ENCODE data around the gene LGR5.
"Not testable (repeated sequence)": the region's sequence is repeated elsewhere in the genome, so short reads cannot be mapped to it uniquely, and the experiment has no call there.

Gene LGR5

GRCh38 chr12:71538807-71539206, 99.2 kb downstream of the LGR5 start:
- in situ Hi-C loops (cut with MboI; ENCODE audit: low sequenced_read_pairs): no loop called here

DNA sequence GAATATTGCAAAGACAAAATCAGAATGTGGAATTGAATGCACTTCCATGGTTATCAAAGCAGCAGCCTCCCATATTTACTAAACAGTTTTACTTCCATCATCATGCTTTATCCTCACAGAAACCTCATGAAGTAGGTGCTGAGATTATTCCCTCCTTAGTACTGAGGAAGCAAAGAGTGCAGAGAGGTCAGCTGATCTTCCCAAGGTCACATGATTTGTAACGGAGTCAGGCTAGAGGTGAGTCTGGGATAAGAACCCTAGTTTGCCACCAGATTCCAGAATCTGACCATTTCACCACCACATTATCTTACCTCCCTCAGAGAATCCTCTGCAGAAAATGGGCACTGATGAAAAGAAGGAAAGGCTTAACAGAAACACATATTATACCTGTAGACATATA, 102.0 kb downstream of the LGR5 start:
- in situ Hi-C loops (cut with MboI; ENCODE audit: low sequenced_read_pairs): no loop called here

DNA sequence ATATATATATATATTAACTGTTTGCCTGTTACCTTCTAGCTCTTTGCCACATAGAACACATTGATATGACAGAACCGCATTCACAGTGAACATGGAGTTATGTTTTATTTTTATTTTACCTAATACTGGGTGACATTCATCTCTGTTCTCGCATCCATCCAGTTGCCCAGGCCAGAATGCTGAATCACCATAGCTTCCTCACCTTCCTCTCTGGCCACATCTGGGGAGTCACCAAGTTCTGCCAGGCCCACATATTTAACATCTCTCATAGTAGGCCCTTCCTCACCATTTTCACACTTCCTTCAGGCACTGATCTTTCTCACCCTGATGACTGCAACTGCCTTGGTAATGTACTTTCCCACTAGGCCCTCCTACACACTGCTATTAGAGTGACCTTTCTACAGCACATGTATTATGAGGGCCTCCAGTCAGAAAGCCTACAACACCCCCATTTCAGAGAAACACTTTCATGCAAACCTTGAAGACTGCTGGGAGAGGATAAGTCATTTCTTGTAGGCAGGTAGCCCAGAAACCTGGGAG, 106.8 kb downstream of the LGR5 start:
- in situ Hi-C loops (cut with MboI; ENCODE audit: low sequenced_read_pairs): no loop called here

- in situ Hi-C loops (cut with MboI; ENCODE audit: low sequenced_read_pairs): no loop called here
Measured at GRCh38 chr12:71548893-71549292, 109.3 kb downstream of the LGR5 start.

DNA sequence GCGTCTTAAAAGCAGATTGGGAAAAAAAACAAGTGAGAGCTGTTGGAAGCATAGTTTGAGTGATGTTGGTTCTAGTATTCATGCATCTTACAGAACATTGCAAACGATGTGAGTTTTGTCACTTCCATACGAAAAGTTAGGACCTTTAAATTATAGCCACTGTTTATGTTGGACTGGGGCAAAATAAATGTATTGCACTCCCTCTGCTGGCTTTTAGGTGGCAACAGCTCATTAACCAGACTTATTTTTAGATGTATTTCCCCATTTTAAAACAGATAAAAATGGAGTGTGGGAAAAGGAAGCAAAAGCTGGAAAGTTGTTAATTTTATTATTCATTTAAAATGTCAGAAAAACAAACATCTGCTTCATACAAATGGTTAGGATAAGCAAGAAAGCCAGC, 111.9 kb downstream of the LGR5 start:
- in situ Hi-C loops (cut with MboI; ENCODE audit: low sequenced_read_pairs): no loop called here

- in situ Hi-C loops (cut with MboI; ENCODE audit: low sequenced_read_pairs): no loop called here
Measured at GRCh38 chr12:71552728-71553501, 113.3 kb downstream of the LGR5 start.

DNA sequence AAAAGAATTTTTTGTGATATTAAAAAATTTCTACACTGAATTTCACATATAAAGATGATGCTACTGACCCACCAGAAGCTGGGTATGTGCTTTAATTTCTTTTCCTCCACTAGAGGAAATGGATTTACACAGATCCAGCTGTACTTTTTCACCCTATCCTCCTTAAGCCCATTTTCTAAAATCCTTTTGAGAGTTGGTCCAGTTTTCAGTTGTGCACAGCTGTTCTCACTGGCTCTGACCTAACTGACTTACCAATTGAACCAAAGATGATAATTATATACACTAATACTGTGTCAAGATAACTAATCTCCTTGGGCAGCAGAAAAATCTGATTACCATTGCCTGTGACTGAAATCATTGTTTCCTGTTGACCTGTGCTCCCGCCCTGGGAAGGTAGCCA, 115.6 kb downstream of the LGR5 start:
- in situ Hi-C loops (cut with MboI; ENCODE audit: low sequenced_read_pairs): no loop called here

DNA sequence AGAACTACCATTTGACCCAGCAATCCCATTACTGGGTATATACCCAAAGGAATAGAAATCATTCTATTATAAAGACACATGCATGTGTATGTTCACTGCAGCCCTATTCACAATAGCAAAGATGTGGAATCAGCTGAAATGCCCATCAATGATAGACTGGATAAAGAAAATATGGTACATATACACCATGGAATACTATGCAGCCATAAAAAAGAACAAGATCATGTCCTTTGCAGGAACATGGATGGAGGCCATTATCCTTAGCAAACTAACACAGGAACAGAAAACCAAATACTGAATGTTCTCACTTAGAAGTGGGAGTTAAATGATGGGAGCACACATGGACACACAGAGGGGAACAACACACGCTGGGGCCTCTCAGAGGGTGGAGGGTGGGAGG, 116.2 kb downstream of the LGR5 start:
- in situ Hi-C loops (cut with MboI; ENCODE audit: low sequenced_read_pairs): not testable (repeated sequence)

- in situ Hi-C loops (cut with MboI; ENCODE audit: low sequenced_read_pairs): no loop called here
Measured at GRCh38 chr12:71556448-71556847, 116.8 kb downstream of the LGR5 start.

DNA sequence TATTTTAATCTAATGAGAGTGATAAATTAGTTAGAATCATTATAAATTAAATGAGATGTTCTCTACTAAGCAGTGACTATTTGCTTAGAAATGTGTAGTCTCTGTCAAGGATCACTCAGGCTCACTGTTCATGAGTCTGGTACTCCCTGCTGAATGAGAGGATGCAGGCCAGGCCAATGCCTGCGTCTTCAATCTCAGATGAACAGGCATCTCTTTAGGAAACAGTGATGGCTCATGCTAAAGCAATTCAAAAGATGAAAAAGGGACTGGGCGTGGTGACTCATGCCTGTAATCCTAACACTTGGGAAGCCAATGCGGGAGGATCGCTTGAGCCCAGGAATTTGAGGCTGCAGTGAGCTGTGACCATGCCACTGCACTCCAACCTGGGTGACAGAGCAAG, 117.3 kb downstream of the LGR5 start:
- in situ Hi-C loops (cut with MboI; ENCODE audit: low sequenced_read_pairs): no loop called here

DNA sequence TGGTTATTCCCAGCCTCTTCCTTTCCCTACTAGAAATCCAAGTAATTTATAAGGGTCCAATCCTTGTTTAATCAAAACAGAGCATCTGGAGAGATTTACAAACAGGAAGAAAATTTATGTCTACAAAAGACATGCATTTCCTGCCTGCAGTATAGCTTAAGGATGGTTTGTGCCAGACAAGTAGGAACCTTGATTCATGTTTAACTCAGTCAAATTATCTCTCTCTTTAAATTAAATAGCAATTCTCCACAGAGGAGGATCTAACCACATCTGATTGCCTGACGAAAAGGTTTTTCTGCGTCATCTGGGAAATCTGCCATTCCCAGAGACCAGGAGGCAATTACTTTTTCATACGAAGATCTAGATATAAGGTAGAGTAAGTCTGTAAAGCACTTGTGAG, 118.8 kb downstream of the LGR5 start:
- in situ Hi-C loops (cut with MboI; ENCODE audit: low sequenced_read_pairs): no loop called here

- in situ Hi-C loops (cut with MboI; ENCODE audit: low sequenced_read_pairs): no loop called here
Measured at GRCh38 chr12:71562676-71563595, 123.3 kb downstream of the LGR5 start.

DNA sequence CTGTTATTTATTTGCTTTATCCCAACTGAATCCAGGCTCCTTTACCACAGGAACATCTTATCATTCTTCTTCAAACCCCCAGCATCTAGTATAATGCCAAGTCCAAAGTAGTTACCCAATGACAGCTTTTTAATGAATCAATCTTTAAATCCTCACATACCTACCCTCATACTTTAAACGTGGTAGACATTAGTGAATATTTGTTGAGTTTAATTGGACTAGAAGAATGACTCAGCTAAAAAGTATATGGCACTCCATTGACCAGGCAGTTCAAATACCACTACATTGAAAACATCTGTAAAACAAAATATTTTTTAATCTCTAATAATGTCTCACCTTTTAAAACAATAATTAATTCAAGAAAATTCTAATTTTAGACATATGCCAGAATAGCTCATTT, 125.9 kb downstream of the LGR5 start:
- in situ Hi-C loops (cut with MboI; ENCODE audit: low sequenced_read_pairs): no loop called here

DNA sequence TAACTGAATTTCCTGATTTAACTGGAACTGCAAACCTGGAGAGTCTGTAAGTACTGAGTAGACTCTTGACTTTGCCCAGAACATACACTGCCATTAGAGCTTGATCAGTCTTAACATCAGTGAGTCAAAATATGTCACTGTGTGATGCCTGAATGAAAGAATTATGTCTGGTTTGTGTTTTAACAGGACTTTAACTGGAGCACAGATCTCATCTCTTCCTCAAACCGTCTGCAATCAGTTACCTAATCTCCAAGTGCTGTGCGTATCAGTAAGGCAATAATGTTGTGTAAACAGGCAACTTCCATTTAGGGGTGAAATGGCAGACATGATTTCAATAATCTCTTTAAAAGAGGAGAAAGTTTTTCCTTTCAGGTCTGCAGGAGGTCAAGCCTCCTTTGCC, 127.1 kb downstream of the LGR5 start:
- in situ Hi-C loops (cut with MboI; ENCODE audit: low sequenced_read_pairs): no loop called here

GRCh38 chr12:71567537-71567936, 127.9 kb downstream of the LGR5 start:
- in situ Hi-C loops (cut with MboI; ENCODE audit: low sequenced_read_pairs): no loop called here

DNA sequence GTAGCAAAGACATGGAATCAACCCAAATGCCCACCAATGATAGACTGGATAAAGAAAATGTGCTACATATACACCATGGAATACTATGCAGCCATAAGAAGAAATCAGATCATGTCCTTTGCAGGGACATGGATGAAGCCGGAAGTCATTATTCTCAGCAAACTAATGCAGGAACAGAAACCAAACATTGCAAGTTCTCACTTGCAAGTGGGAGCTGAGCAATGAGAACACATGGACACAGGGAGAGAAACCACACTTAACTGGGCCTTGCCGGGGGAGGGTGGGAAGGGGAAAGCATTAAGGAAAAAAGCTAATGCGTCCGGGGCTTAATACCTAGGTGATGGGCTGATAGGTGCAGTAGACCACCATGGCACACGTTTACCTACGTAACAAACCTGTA, 130.3 kb downstream of the LGR5 start:
- in situ Hi-C loops (cut with MboI; ENCODE audit: low sequenced_read_pairs): not testable (repeated sequence)

DNA sequence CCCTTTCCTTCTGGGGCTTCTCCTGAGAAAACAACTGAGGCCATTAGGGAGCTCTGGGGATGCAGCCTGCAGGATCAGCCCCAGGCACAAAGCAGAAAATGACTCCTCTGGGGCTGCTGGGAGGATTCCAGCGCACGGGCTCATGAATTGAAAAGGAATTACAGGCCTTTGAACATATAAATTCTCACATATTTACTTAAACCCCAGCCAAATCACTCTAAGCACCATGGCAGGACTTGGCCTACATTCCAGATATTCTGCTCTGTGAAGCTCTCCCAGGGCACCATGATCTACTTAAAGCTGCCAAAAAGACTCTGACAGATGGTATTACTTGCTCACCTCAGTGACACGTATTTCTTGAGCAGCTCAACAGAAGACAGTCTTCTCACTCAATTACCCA, 136.9 kb downstream of the LGR5 start:
- in situ Hi-C loops (cut with MboI; ENCODE audit: low sequenced_read_pairs): no loop called here

GRCh38 chr12:71578694-71579258, 139.2 kb downstream of the LGR5 start:
- in situ Hi-C loops (cut with MboI; ENCODE audit: low sequenced_read_pairs): no loop called here

DNA sequence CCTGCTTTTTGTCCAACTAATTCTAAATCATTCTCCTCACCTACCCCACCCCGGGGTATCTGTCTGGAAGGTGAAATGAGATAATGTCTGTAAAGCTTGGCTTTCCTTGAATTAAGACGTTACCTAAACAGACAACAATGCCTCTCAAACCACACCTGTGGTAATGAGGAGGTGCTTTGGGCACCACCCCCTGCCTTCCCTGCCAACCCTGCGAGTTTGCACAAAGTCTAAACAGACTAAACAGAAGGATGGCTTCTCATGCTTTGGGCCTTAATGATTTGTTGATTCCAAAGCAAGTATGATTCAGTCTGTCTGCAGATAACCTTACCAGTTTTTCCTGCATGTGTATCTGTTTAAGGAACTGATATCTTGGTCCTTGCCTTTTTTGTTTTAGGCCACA, 141.6 kb downstream of the LGR5 start:
- in situ Hi-C loops (cut with MboI; ENCODE audit: low sequenced_read_pairs): no loop called here

DNA sequence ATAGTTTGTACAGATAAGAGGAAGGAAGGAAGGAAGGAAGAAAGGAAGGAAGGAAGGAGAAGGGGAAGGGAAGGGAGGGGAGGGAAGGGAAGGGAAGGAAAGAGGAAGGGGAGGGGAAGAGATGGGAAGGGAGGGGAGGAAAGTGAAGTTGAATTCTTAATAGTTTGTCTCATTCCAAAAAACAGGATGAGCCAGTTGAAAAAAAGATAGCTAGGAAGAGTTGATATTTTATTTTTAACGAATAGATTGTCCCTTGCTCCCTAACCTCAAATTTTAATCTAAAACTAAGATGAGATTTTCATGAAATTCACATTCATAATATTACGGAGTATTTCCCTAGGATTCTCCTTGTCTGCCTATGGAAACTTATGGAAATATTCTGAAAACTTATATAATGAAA, 143.3 kb downstream of the LGR5 start:
- in situ Hi-C loops (cut with MboI; ENCODE audit: low sequenced_read_pairs): no loop called here

- in situ Hi-C loops (cut with MboI; ENCODE audit: low sequenced_read_pairs): no loop called here
Measured at GRCh38 chr12:71584356-71584755, 144.8 kb downstream of the LGR5 start.

DNA sequence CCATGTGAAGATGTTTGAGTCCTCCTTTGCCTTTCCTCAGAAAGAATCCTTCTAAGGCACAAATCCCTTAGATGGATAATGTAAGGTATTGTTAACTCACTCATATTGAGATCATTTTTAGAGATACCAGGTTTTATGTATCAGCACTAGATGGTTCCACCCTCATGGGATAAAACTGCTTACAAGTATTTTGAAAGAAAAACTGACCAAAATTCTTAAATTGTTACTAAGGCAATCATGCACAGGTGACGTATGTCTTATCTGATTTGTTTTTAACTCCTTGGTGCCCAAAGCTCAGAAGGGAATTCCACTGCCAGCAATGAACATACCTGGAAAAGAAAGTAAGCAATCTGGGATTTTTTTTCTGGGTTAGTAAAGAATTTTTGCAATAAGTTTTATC, 145.6 kb downstream of the LGR5 start:
- in situ Hi-C loops (cut with MboI; ENCODE audit: low sequenced_read_pairs): no loop called here
